ENCODE results near the gene GCKR. TPM values are rescaled to one million over a fixed set of nuclear protein-coding genes. Genes with fewer than 3 reads are reported as not detected.

The GCKR gene
- total RNA-seq, 2 experiments from 2014 or later, result not detected

Other genes starting within 250 kb of the GCKR start
- gene SLC30A3, start 233.8 kb upstream of the GCKR start, total RNA-seq, result under 1 TPM; 0.14 to 0.22 TPM
- not detected for gene DNAJC5G, start 221.4 kb upstream of the GCKR start, total RNA-seq
- under 1 TPM; 0.24 to 0.33 TPM for gene TRIM54, start 214.4 kb upstream of the GCKR start, total RNA-seq
- gene UCN, start 188.4 kb upstream of the GCKR start, total RNA-seq, result 1 to 10 TPM; 1.3 to 1.6 TPM
- gene MPV17, start 173.7 kb upstream of the GCKR start, total RNA-seq, result 10 to 100 TPM; 84.4 to 87.8 TPM
- 10 to 100 TPM; 77.4 to 83.9 TPM for gene GTF3C2, start 140.1 kb upstream of the GCKR start, total RNA-seq
- 10 to 100 TPM; 41.2 to 43.6 TPM for gene EIF2B4, start 126.5 kb upstream of the GCKR start, total RNA-seq
- 10 to 100 TPM; 88.1 to 96.0 TPM for gene SNX17, start 126.2 kb upstream of the GCKR start, total RNA-seq
- 1 to 10 TPM; 8.3 to 9.9 TPM for gene ZNF513, start 116.1 kb upstream of the GCKR start, total RNA-seq
- gene PPM1G, start 87.2 kb upstream of the GCKR start, total RNA-seq, result 100 to 1,000 TPM; 172 to 176 TPM
- gene NRBP1, start 68.2 kb upstream of the GCKR start, total RNA-seq, result 10 to 100 TPM; 57.0 to 62.5 TPM
- gene KRTCAP3, start 54.5 kb upstream of the GCKR start, total RNA-seq, result 1 to 10 TPM; 7.4 to 9.9 TPM
- 1 to 10 TPM; 7.1 to 8.1 TPM for gene IFT172, start 7.1 kb upstream of the GCKR start, total RNA-seq
- gene FNDC4, start 1.6 kb upstream of the GCKR start, total RNA-seq, result not detected
- 10 to 100 TPM; 21.0 to 25.2 TPM for gene ZNF512, start 86.2 kb downstream of the GCKR start, total RNA-seq
- under 1 TPM; 0.60 to 0.68 TPM for gene CCDC121, start 132.2 kb downstream of the GCKR start, total RNA-seq
- 10 to 100 TPM; 49.9 to 50.6 TPM for gene GPN1, start 132.2 kb downstream of the GCKR start, total RNA-seq
- 10 to 100 TPM; 26.2 to 26.6 TPM for gene SUPT7L, start 166.8 kb downstream of the GCKR start, total RNA-seq
- gene SLC4A1AP, start 167.1 kb downstream of the GCKR start, total RNA-seq, result 10 to 100 TPM; 25.5 to 26.6 TPM

All from activated naive CD8-positive, alpha-beta T cell treated with anti-CD3 and anti-CD28 coated beads for 36 hours (primary cell).